SK-N-SH (cell line): ENCODE data around the gene GLCE.

Experiments used
- CHD2 ChIP-seq: fragments of 150-350 bp; IDR thresholded peaks from 2 replicates; pipeline ENCODE4 v1.6.1; 2018; ENCODE audit warnings: low read length; ENCODE audit not compliant: partially characterized antibody
- EZH2phosphoT487 ChIP-seq: fragments of 200-600 bp; sonication (generic); IDR thresholded peaks from 2 replicates; pipeline ENCODE4 v1.6.1; 2017; ENCODE audit warnings: low read depth, mixed run types, mild to moderate bottlenecking, antibody characterized with exemption, moderate library complexity, borderline replicate concordance
- RFX5 ChIP-seq: IDR thresholded peaks from 2 replicates; pipeline ENCODE4 v1.6.1; 2012; ENCODE audit warnings: mild to moderate bottlenecking, improper control_type of control experiment, low read length
- RXRA ChIP-seq: IDR thresholded peaks from 2 replicates; pipeline ENCODE4 v1.4.0; 2012; ENCODE audit warnings: low read depth, mild to moderate bottlenecking, borderline replicate concordance
- SIN3A ChIP-seq: IDR thresholded peaks from 2 replicates; pipeline ENCODE4 v1.6.1; 2012; ENCODE audit warnings: low read depth, mild to moderate bottlenecking, low read length, moderate library complexity, borderline replicate concordance
- TAF1 ChIP-seq: IDR thresholded peaks from 2 replicates; pipeline ENCODE4 v1.6.1; 2012; ENCODE audit warnings: low read depth, mild to moderate bottlenecking, low read length, moderate library complexity, borderline replicate concordance
- YY1 ChIP-seq: IDR thresholded peaks from 2 replicates; pipeline ENCODE4 v1.4.0; 2012; ENCODE audit warnings: low read depth, mild to moderate bottlenecking
- TF ChIP-seq, protein P1 (sequence below): fragments of 200-600 bp; sonication (generic); IDR thresholded peaks from 2 replicates; pipeline ENCODE4 v1.6.1; 2017; ENCODE audit warnings: antibody characterized with exemption, mild to moderate bottlenecking, moderate library complexity
- TF ChIP-seq, protein P2 (sequence below): IDR thresholded peaks from 2 replicates; pipeline ENCODE4 v1.4.0; 2012; ENCODE audit warnings: low read depth
- TF ChIP-seq, protein P3 (sequence below): IDR thresholded peaks from 2 replicates; pipeline ENCODE4 v1.4.0; 2012; ENCODE audit warnings: low read depth, borderline replicate concordance

DNA sequence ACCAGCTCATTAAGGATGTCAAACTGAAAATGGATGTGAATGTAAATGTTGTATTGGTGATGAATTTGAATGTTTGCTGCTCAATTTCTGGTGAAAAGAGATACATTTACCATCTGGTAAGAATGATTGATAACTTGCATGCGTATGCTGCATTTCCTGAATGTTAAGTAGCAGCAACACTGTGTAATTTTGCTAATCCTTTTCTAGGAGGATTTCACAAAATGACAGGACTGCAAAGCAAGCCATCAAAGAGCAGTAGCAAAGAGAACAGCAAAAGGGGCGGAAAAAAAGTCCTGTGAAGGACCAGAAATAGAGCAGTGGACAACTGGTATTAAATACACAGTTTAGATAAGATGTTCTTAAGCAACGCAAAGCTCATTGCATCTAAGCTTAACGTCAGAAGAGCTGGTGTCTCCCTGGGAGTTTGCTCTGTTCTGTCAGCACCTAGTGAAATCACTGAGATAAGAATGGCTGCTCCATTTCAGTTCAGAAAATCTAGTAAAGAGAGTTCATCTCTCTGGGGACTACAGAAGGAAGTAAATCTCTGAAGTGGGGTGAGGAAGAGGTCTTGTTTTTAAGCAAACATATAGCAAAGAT, 114.7 kb downstream of the GLCE start:
- TF ChIP-seq SIN3A (no peak), RFX5 (no peak), RXRA (no peak), YY1 (no peak), TAF1 (no peak), CHD2 (no peak), EZH2phosphoT487 (no peak)
- TF ChIP-seq, protein P1, sequence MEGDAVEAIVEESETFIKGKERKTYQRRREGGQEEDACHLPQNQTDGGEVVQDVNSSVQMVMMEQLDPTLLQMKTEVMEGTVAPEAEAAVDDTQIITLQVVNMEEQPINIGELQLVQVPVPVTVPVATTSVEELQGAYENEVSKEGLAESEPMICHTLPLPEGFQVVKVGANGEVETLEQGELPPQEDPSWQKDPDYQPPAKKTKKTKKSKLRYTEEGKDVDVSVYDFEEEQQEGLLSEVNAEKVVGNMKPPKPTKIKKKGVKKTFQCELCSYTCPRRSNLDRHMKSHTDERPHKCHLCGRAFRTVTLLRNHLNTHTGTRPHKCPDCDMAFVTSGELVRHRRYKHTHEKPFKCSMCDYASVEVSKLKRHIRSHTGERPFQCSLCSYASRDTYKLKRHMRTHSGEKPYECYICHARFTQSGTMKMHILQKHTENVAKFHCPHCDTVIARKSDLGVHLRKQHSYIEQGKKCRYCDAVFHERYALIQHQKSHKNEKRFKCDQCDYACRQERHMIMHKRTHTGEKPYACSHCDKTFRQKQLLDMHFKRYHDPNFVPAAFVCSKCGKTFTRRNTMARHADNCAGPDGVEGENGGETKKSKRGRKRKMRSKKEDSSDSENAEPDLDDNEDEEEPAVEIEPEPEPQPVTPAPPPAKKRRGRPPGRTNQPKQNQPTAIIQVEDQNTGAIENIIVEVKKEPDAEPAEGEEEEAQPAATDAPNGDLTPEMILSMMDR, result no peak
- TF ChIP-seq, protein P2, sequence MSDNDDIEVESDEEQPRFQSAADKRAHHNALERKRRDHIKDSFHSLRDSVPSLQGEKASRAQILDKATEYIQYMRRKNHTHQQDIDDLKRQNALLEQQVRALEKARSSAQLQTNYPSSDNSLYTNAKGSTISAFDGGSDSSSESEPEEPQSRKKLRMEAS, result no peak
- TF ChIP-seq, protein P3, sequence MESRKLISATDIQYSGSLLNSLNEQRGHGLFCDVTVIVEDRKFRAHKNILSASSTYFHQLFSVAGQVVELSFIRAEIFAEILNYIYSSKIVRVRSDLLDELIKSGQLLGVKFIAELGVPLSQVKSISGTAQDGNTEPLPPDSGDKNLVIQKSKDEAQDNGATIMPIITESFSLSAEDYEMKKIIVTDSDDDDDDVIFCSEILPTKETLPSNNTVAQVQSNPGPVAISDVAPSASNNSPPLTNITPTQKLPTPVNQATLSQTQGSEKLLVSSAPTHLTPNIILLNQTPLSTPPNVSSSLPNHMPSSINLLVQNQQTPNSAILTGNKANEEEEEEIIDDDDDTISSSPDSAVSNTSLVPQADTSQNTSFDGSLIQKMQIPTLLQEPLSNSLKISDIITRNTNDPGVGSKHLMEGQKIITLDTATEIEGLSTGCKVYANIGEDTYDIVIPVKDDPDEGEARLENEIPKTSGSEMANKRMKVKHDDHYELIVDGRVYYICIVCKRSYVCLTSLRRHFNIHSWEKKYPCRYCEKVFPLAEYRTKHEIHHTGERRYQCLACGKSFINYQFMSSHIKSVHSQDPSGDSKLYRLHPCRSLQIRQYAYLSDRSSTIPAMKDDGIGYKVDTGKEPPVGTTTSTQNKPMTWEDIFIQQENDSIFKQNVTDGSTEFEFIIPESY, result no peak
